Loucy (cell line): ENCODE data around the gene TRPC3.

Experiments
- H2AFZ ChIP-seq: fragments of 200-600 bp; sonication (generic); 2 replicates; pipeline ENCODE4 v1.6.0; 2016; ENCODE audit warnings: antibody characterized with exemption, mild to moderate bottlenecking, low read length, moderate library complexity
- H3F3A ChIP-seq: fragments of 200-600 bp; 2 replicates; pipeline ENCODE4 v1.6.0; 2016; ENCODE audit warnings: antibody characterized with exemption, low read depth, mild to moderate bottlenecking
- H3K27me3 ChIP-seq: fragments of 200-600 bp; sonication (generic); 2 replicates; pipeline ENCODE4 v1.6.1; 2014; ENCODE audit warnings: low read length, mild to moderate bottlenecking; ENCODE audit not compliant: insufficient read depth, poor library complexity, severe bottlenecking
- H3K36me3 ChIP-seq: fragments of 200-600 bp; sonication (generic); 2 replicates; pipeline ENCODE4 v1.6.1; 2016; ENCODE audit warnings: low read length; ENCODE audit not compliant: insufficient read depth
- H3K4me1 ChIP-seq: fragments of 200-600 bp; sonication (generic); 2 replicates; pipeline ENCODE4 v1.5.1; 2014; ENCODE audit warnings: low read length, mild to moderate bottlenecking; ENCODE audit not compliant: insufficient read depth, poor library complexity, severe bottlenecking
- H3K4me2 ChIP-seq: fragments of 200-600 bp; sonication (generic); 2 replicates; pipeline ENCODE4 v1.6.0; 2014; ENCODE audit warnings: antibody characterized with exemption, low read length, low read depth, mild to moderate bottlenecking; ENCODE audit not compliant: poor library complexity, severe bottlenecking
- H3K4me3 ChIP-seq: fragments of 200-600 bp; sonication (generic); 2 replicates; pipeline ENCODE4 v1.5.1; 2014; ENCODE audit warnings: low read length, mild to moderate bottlenecking, mixed read lengths; ENCODE audit not compliant: poor library complexity, severe bottlenecking
- H3K79me2 ChIP-seq: fragments of 200-600 bp; sonication (generic); 2 replicates; pipeline ENCODE4 v1.6.1; 2014; ENCODE audit warnings: low read length; ENCODE audit not compliant: insufficient read depth
- H3K9ac ChIP-seq: fragments of 200-600 bp; sonication (generic); 2 replicates; pipeline ENCODE4 v1.6.0; 2014; ENCODE audit warnings: mild to moderate bottlenecking, low read depth, low read length, moderate library complexity; ENCODE audit not compliant: poor library complexity, severe bottlenecking
- H3K9me2 ChIP-seq: fragments of 200-600 bp; sonication (generic); replicated peaks from 2 replicates; pipeline ENCODE4 v1.6.1; 2016; ENCODE audit warnings: low read depth, low read length, mixed read lengths
- H3K9me3 ChIP-seq: fragments of 200-600 bp; sonication (generic); 2 replicates; pipeline ENCODE4 v1.6.1; 2014; ENCODE audit warnings: mild to moderate bottlenecking, antibody characterized with exemption, low read length, low read depth; ENCODE audit not compliant: insufficient read depth
- H4K20me1 ChIP-seq: fragments of 200-600 bp; sonication (generic); 2 replicates; pipeline ENCODE4 v1.6.0; 2014; ENCODE audit warnings: antibody characterized with exemption, low read length, mild to moderate bottlenecking; ENCODE audit not compliant: insufficient read depth, poor library complexity, severe bottlenecking
- EZH2phosphoT487 ChIP-seq: fragments of 200-600 bp; IDR thresholded peaks from 2 replicates; pipeline ENCODE4 v1.6.1; 2018; ENCODE audit warnings: antibody characterized with exemption, mild to moderate bottlenecking, moderate library complexity, borderline replicate concordance
- TF ChIP-seq, protein P1 (sequence below): fragments of 200-600 bp; sonication (generic); conservative IDR thresholded peaks from 2 replicates; pipeline ENCODE4 v1.5.1; 2014; ENCODE audit warnings: mild to moderate bottlenecking, antibody characterized with exemption, low read length

Gene TRPC3

DNA sequence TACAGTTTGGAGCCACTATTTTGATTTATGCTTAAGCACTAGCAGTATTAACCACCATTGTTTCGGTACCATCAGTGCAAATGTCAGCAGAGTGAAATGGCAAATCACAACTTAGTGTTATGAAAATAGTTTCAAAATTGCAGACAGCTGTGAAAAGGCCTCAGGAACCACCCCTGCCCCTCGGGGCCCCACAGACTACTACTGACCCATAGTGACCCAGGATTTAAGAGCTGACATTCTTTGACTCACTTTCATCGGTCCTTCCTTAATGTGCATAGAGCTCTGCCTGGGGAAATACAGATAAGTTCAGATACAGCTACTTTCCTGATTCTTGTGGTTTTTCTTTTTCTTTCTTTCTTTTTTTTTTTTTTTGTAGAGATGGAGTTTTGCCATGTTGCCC is 78.3 kb downstream of the TRPC3 start:
- H3K9me3 ChIP-seq = no peaks in the 10 kb centered on the region
- TF ChIP-seq, protein P1, sequence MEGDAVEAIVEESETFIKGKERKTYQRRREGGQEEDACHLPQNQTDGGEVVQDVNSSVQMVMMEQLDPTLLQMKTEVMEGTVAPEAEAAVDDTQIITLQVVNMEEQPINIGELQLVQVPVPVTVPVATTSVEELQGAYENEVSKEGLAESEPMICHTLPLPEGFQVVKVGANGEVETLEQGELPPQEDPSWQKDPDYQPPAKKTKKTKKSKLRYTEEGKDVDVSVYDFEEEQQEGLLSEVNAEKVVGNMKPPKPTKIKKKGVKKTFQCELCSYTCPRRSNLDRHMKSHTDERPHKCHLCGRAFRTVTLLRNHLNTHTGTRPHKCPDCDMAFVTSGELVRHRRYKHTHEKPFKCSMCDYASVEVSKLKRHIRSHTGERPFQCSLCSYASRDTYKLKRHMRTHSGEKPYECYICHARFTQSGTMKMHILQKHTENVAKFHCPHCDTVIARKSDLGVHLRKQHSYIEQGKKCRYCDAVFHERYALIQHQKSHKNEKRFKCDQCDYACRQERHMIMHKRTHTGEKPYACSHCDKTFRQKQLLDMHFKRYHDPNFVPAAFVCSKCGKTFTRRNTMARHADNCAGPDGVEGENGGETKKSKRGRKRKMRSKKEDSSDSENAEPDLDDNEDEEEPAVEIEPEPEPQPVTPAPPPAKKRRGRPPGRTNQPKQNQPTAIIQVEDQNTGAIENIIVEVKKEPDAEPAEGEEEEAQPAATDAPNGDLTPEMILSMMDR = no peak
- TF ChIP-seq EZH2phosphoT487 = no peak

DNA sequence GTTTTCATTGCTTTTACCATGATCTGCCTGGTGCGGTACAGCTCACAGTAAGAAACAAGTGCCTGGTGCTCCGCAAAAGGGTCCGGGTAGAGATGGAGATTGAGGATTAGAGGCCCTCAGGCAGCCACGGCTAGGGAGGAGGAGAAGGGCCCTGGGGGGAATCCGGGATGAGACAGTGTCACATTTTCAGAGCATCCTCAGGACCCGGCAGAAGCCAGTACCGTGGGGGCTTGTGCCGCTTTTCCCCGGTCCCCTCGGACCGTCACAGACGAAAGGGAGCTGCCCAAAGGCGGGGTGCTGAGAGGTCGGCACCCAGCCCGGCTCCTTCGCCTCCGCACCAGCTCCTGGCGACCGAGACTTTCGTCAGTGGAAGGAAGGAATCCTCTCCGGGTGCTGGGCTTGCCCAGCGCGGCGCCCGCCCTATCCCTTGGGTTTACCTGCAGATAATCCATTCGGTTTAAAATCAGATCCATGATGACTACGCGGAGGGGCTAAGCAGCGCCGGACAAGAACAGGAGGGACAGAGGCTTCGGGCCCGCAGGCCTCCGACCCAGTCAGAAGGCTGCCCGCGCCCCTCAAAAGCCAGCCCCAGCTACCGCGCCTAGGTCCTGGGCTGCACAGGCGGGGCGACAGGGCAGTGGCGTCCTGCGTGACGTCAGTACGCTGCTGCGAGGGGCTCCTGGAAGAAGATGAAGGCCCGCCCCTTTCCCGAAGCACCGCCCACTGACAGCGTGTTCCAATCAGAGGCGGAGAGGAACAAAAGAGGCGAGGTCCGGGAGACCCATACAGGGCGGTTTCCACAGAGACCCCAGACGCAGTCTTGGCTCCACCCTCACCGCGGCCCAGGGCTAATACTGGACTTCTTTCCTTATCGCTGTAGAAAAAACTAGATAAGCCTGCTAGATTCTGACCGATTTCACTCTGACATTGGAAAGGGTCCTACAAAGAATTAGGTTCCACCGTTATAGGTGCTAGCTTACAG is 81.7 kb downstream of the TRPC3 start, which contains the start of gene BBS7:
Gene BBS7 (minus strand): TSS at position 634 of the 982 bp plus-strand sequence. CDS start 161 bp downstream, at position 473.
- Histone ChIP-seq H3K9me3 (no peaks in the 10 kb centered on the region), H3K9ac (no peak within 1 kb of the TSS), H3K9me2 (no peaks in the 10 kb centered on the region), H3K4me3 (no peak within 1 kb of the TSS), H3K79me2 (no peaks in the 10 kb centered on the region), H3K4me2 (no peak within 1 kb of the TSS), H3K36me3 (no peaks in the 10 kb centered on the region), H3K27me3 (no peaks in the 10 kb centered on the region), H3K4me1 (no peaks in the 10 kb centered on the region), H2AFZ (no peak within 1 kb of the TSS), H3F3A (no peaks in the 10 kb centered on the region), H4K20me1 (no peaks in the 10 kb centered on the region)
- TF ChIP-seq EZH2phosphoT487 = no peak
- TF ChIP-seq, protein P1 = no peak

More for the DNA sequence above, 78.3 kb downstream of the TRPC3 start:
- H3K4me3 ChIP-seq = no peak overlapping the region
- H3K79me2 ChIP-seq = no peaks in the 10 kb centered on the region
- H3K9ac ChIP-seq = no peak overlapping the region
- H3K9me2 ChIP-seq = no peaks in the 10 kb centered on the region
- no peaks in the 10 kb centered on the region for H4K20me1 ChIP-seq
- no peaks in the 10 kb centered on the region for H3K4me1 ChIP-seq
- no peaks in the 10 kb centered on the region for H3K27me3 ChIP-seq
- H2AFZ ChIP-seq = no peak overlapping the region
- no peak overlapping the region for H3K4me2 ChIP-seq
- no peaks in the 10 kb centered on the region for H3K36me3 ChIP-seq
- no peaks in the 10 kb centered on the region for H3F3A ChIP-seq

DNA sequence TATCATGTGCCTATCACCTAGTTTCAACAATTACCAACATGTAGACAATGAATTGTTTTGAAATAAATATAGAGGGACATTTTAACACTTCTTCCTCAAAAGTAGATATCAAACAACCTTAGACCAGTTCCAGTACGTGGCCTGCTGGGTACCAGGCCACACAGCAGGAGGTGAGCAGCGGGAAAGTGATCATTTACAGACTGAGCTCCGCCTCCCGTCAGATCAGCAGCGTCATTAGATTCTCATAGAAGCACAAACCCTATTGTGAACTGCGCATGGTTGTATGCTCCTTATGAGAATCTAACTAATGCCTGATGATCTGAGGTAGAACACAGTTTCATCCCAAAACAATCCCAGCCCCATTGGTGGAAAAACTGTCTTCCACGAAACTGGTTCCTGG is 88.1 kb downstream of the TRPC3 start:
- H3K79me2 ChIP-seq = no peaks in the 10 kb centered on the region
- no peaks in the 10 kb centered on the region for H3K9me2 ChIP-seq
- no peaks in the 10 kb centered on the region for H3K36me3 ChIP-seq
- no peaks in the 10 kb centered on the region for H3K27me3 ChIP-seq
- no peak for TF ChIP-seq EZH2phosphoT487
- TF ChIP-seq, protein P1 = no peak
- H3K9me3 ChIP-seq = no peaks in the 10 kb centered on the region
- H3K9ac ChIP-seq = no peak overlapping the region
- H3F3A ChIP-seq = no peaks in the 10 kb centered on the region
- H3K4me3 ChIP-seq = no peak overlapping the region
- H4K20me1 ChIP-seq = no peaks in the 10 kb centered on the region
- no peaks in the 10 kb centered on the region for H3K4me1 ChIP-seq
- H3K4me2 ChIP-seq = no peak overlapping the region
- no peak overlapping the region for H2AFZ ChIP-seq
